Osteocyte (in vitro differentiated cells): ENCODE measurements around the gene CXorf49B. TPM values are rescaled to one million over a fixed set of nuclear protein-coding genes. Genes with fewer than 3 reads are reported as not detected.
"Not testable (repeated sequence)": the region's sequence is repeated elsewhere in the genome, so short reads cannot be mapped to it uniquely, and the experiment has no call there.

Source experiments
- DNase-seq: peaks from one replicate; pipeline ENCODE4 v3.0.0; 2021; ENCODE audit warnings: mixed read lengths; ENCODE audit not compliant: unreplicated experiment; ENCODE audit errors: extremely low spot score
- H3K27ac Mint-ChIP-seq: one replicate; pipeline ENCODE4 v1.8.0; 2021; ENCODE audit warnings: mild to moderate bottlenecking, mixed read lengths; ENCODE audit not compliant: unreplicated experiment
- H3K27me3 Mint-ChIP-seq: one replicate; pipeline ENCODE4 v1.8.0; 2021; ENCODE audit warnings: mixed read lengths; ENCODE audit not compliant: unreplicated experiment
- H3K36me3 Mint-ChIP-seq: one replicate; pipeline ENCODE4 v1.8.0; 2021; ENCODE audit warnings: mixed read lengths; ENCODE audit not compliant: unreplicated experiment
- H3K4me1 Mint-ChIP-seq: one replicate; pipeline ENCODE4 v1.8.0; 2021; ENCODE audit warnings: mixed read lengths; ENCODE audit not compliant: unreplicated experiment
- H3K4me3 Mint-ChIP-seq: one replicate; pipeline ENCODE4 v1.8.0; 2021; ENCODE audit warnings: mild to moderate bottlenecking, moderate library complexity, mixed read lengths; ENCODE audit not compliant: unreplicated experiment
- H3K9me3 Mint-ChIP-seq: one replicate; pipeline ENCODE4 v1.8.0; 2021; ENCODE audit warnings: mixed read lengths; ENCODE audit not compliant: unreplicated experiment
- total RNA-seq: library from RNA; stranded (reverse); gene quantifications from 2 replicates; pipeline ENCODE4 v1.2.1, GENCODE V29; 2021
- TF ChIP-seq, protein P1 (sequence below): fragments of 200-600 bp; sonication (generic); IDR thresholded peaks from 2 replicates; pipeline ENCODE4 v1.5.0; 2021; ENCODE audit warnings: antibody characterized with exemption, mild to moderate bottlenecking, moderate library complexity

CXorf49B gene
- total RNA-seq, 1 donor from 2014 or later: not detected

DNA sequence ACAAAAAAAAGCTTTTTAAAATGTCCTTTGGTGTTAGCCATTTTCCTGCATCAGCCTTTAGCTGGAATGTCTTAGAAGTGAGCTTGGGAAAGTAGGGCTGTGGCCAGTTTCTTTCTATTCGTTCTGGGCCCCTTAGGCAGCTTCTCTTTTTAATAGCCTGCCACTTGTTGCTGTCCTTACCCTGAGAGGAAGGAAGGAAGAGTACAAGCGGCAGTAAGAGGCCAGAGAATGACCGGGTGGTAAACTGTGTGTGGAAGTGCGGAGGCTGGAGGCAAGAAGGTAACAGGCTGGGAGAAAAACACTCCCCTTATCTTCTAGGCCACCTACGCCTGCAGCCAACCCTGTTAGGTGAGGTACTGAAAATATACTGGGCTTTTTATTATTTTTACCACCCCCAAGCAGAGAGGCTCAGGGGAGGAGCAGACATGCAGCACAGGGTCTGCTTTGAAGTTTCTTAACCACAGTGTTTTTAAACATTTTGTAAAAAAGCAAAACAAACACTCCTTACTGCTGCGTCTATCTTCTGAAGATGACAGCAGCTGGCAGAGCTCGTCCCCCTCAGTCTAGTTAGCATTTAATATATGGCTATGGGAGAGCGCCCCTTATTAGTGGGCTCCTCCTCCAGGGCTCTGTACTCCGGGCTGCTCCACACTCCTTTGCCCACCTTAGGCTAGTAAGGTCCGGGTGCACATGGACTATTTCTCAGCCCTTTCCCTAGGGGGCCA, 19.2 kb downstream of the CXorf49B start:
- DNase-seq, H3K4me3 Mint-ChIP-seq, H3K36me3 Mint-ChIP-seq, H3K27me3 Mint-ChIP-seq, H3K27ac Mint-ChIP-seq, H3K4me1 Mint-ChIP-seq, H3K9me3 Mint-ChIP-seq: not testable (repeated sequence)

- H3K27ac Mint-ChIP-seq, H3K9me3 Mint-ChIP-seq, H3K4me3 Mint-ChIP-seq, H3K27me3 Mint-ChIP-seq, DNase-seq, H3K36me3 Mint-ChIP-seq, H3K4me1 Mint-ChIP-seq: not testable (repeated sequence)
Measured at GRCh38 chrX:71782950-71783299, 19.8 kb downstream of the CXorf49B start.

- DNase-seq, H3K9me3 Mint-ChIP-seq, H3K27me3 Mint-ChIP-seq, H3K36me3 Mint-ChIP-seq, H3K27ac Mint-ChIP-seq, H3K4me1 Mint-ChIP-seq, H3K4me3 Mint-ChIP-seq: not testable (repeated sequence)
Measured at GRCh38 chrX:71783569-71784347, 20.6 kb downstream of the CXorf49B start.

GRCh38 chrX:71784348-71784983, 21.3 kb downstream of the CXorf49B start:
- not testable (repeated sequence) for H3K27me3 Mint-ChIP-seq, H3K4me1 Mint-ChIP-seq, H3K9me3 Mint-ChIP-seq, H3K4me3 Mint-ChIP-seq, H3K36me3 Mint-ChIP-seq, H3K27ac Mint-ChIP-seq, DNase-seq

GRCh38 chrX:71806450-71806849, 43.3 kb downstream of the CXorf49B start:
- H3K4me3 Mint-ChIP-seq, DNase-seq, H3K36me3 Mint-ChIP-seq, H3K27me3 Mint-ChIP-seq, H3K4me1 Mint-ChIP-seq, H3K27ac Mint-ChIP-seq: not testable (repeated sequence)
- H3K9me3 Mint-ChIP-seq: peaks cover 13% of the 10 kb centered on the region

DNA sequence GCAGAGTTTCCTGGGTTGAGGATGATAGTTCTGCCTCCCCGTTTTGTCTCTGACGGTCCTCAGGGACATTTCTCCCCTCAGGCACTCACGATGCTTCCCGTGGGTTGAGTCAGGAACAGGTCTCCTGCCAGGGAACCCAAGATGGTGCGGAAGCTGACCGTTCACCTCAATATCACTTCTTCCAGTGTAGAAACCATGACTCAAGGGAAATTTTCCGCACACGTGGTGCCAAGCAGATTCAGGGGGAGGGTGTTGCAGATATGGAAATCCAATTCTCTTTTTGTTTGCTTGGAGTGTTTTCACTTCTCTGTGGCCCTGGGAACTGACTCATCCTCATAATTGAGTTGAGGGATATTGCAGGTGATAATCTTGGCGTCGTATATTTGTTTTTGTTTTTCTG, 46.7 kb downstream of the CXorf49B start:
- DNase-seq: no peak
- peaks cover 8% of the 10 kb centered on the region for H3K9me3 Mint-ChIP-seq
- H3K36me3 Mint-ChIP-seq: no peaks in the 10 kb centered on the region
- H3K4me1 Mint-ChIP-seq: no peaks in the 10 kb centered on the region
- no peak overlapping the region for H3K27ac Mint-ChIP-seq
- no peak overlapping the region for H3K4me3 Mint-ChIP-seq
- no peaks in the 10 kb centered on the region for H3K27me3 Mint-ChIP-seq
- TF ChIP-seq, protein P1, sequence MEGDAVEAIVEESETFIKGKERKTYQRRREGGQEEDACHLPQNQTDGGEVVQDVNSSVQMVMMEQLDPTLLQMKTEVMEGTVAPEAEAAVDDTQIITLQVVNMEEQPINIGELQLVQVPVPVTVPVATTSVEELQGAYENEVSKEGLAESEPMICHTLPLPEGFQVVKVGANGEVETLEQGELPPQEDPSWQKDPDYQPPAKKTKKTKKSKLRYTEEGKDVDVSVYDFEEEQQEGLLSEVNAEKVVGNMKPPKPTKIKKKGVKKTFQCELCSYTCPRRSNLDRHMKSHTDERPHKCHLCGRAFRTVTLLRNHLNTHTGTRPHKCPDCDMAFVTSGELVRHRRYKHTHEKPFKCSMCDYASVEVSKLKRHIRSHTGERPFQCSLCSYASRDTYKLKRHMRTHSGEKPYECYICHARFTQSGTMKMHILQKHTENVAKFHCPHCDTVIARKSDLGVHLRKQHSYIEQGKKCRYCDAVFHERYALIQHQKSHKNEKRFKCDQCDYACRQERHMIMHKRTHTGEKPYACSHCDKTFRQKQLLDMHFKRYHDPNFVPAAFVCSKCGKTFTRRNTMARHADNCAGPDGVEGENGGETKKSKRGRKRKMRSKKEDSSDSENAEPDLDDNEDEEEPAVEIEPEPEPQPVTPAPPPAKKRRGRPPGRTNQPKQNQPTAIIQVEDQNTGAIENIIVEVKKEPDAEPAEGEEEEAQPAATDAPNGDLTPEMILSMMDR: no peak

DNA sequence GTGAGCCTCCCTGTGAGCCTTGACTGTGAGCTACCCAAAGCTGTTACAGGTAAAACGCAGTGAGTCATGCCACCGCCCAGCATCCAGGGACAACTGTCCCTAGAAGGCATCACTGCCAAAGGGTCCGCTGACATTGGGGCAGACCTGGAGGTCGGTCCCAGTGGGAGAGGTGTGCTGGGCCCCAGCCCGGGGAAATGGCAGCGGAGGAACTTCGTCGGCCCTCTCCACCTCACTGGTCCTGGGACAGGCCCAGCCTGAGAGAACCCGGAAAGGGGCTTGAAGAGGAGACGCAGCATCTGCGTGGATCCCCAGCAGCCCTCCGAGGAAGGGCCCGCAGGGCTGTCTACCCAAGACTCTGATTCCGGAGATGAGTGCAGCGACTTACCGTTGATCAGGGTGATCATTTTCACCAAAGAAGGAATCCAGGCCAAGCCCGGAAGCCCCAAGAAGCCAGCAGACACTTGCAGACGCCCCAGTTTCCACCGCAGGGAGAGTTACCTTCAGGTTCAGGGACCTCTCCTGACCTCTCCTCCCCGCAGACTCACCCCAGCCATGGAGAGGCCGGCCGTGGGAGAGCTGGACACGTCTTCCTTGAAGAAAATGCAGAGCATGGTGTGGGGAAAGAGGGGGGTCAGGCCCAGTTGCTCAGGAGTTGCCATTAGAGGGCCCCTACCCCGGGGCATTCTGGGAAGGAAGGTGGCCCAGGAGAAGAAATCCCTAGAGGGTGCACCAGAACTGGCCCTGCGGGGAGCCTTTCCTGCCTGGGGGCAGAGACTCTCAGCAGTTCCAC, 51.2 kb downstream of the CXorf49B start:
- DNase-seq: peak; percentile 83
- H3K36me3 Mint-ChIP-seq: no peaks in the 10 kb centered on the region

More for the DNA sequence above, 51.2 kb downstream of the CXorf49B start:
- H3K27me3 Mint-ChIP-seq: peaks cover 2% of the 10 kb centered on the region
- H3K4me3 Mint-ChIP-seq: no peak overlapping the region
- H3K9me3 Mint-ChIP-seq: peaks cover 7% of the 10 kb centered on the region
- no peak overlapping the region for H3K27ac Mint-ChIP-seq
- TF ChIP-seq, protein P1: no peak
- no peaks in the 10 kb centered on the region for H3K4me1 Mint-ChIP-seq
